ENCODE data around the gene WDR70. TPM values are rescaled to one million over a fixed set of nuclear protein-coding genes. Genes with fewer than 3 reads are reported as not detected.
"Not testable (repeated sequence)": the region's sequence is repeated elsewhere in the genome, so short reads cannot be mapped to it uniquely, and the experiment has no call there.

WDR70 gene
- total RNA-seq, 6 experiments from 2014 or later = 8.8 to 13.4 (median 11.3) TPM

DNA sequence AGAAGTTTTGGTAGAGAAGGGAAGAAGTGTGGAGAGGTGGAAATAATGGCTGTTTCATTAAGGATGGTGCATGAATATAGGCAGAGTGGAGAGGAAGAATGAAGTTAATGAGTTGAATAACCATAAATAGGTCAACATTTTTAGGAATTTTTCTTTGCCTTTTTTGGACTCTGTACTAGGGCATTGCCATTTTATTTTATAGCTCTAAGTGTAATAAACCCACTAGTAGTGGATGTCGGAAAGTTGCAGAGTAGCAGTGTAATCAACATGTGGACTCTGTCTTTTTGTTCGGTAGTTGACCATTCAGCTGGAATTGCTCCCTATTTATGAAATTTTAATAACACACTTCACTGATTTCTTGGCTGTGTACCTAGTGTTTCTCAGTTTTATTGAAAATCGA, 199.1 kb downstream of the WDR70 start:
- H3K4me1 ChIP-seq = no peaks in the 10 kb centered on the region
- H3K27ac ChIP-seq = no peak overlapping the region
- H3K36me3 ChIP-seq = no peaks in the 10 kb centered on the region
- 93% methylated on average over 3 of the region's 3 CpGs for WGBS (ENCODE audit: insufficient coverage, low coverage, low lambda C conversion rate, missing lambda C conversion rate)
- TF ChIP-seq POLR2A (IDR thresholded peaks at IDR 0.05) (no peak), CTCF (IDR thresholded peaks at IDR 0.05) (no peak)
- ATAC-seq = no peak
- DNase-seq = no peak
- H3K4me3 ChIP-seq = no peak overlapping the region
- no peaks in the 10 kb centered on the region for H3K9me3 ChIP-seq
- H3K27me3 ChIP-seq = no peaks in the 10 kb centered on the region
- intact Hi-C loops (cut with DNase I) = no loop called here

DNA sequence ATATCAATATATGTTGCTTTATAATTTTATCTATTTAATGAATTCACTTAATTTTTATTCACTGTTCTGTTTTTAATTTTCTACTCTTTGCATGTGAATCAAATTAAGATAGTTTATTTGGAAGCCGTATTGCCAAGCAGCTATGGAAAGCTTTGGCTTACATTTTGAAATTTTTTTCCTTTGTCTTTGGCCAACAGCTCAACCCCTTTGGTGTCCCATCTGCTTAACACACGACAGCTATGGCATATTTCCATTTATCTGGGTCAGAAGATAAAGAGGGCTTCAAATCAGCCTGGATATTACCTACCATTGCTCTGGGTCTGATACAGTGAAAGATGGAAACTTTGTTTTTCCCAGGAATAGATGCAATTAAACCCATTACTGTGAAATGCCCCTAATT, 201.0 kb downstream of the WDR70 start:
- Histone ChIP-seq H3K36me3 (no peaks in the 10 kb centered on the region), H3K9me3 (no peaks in the 10 kb centered on the region), H3K27ac (no peak overlapping the region), H3K4me1 (no peaks in the 10 kb centered on the region), H3K4me3 (no peak overlapping the region), H3K27me3 (no peaks in the 10 kb centered on the region)
- DNase-seq (no peak), ATAC-seq (no peak)
- WGBS (ENCODE audit: insufficient coverage, low coverage, low lambda C conversion rate, missing lambda C conversion rate) = 94% methylated on average over 2 of the region's 2 CpGs
- TF ChIP-seq POLR2A (IDR thresholded peaks at IDR 0.05) (no peak), CTCF (IDR thresholded peaks at IDR 0.05) (no peak)
- intact Hi-C loops (cut with DNase I) = no loop called here

DNA sequence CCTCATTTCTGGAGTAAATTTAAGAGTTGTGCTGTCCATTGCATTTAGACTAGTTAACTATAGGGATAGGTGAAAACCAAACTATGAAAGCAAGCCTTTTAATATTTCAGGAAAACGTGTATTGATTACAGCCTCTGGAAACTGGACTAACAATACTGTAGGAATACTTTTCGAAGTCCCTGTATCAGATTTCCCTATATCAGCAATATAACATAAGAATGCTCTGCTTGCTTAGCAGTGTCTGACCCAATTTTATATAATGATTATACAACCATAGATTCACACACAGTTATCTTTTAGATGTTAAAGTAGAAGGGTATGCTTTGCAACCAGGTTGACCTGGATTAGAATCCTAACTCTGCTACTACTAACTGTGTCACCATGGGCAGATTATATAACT, 203.1 kb downstream of the WDR70 start:
- intact Hi-C loops (cut with DNase I) = no loop called here
- 96% methylated on average over 2 of the region's 2 CpGs for WGBS (ENCODE audit: insufficient coverage, low coverage, low lambda C conversion rate, missing lambda C conversion rate)
- TF ChIP-seq CTCF (IDR thresholded peaks at IDR 0.05) = no peak
- no peak for TF ChIP-seq POLR2A (IDR thresholded peaks at IDR 0.05)
- H3K36me3 ChIP-seq = no peaks in the 10 kb centered on the region
- ATAC-seq (no peak), DNase-seq (no peak)
- no peak overlapping the region for H3K4me3 ChIP-seq
- H3K27me3 ChIP-seq = no peaks in the 10 kb centered on the region
- H3K4me1 ChIP-seq = no peaks in the 10 kb centered on the region
- H3K27ac ChIP-seq = no peak overlapping the region
- H3K9me3 ChIP-seq = no peaks in the 10 kb centered on the region

DNA sequence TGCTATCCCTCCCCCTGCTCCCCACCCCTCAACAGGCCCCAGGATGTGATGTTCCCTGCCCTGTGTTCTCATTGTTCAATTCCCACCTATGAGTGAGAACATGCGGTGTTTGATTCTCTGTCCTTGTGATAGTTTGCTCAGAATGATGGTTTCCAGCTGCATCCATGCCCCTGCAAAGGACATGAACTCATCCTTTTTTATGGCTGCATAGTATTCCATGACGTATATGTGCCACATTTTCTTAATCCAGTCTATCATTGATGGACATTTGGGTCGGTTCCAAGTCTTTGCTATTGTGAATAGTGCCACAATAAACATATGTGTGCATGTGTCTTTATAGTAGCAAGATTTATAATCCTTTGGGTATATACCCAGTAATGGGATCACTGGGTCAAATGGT, 214.2 kb downstream of the WDR70 start:
- ATAC-seq; intact Hi-C loops (cut with DNase I): not testable (repeated sequence)

GRCh38 chr5:37594864-37595263, 215.7 kb downstream of the WDR70 start:
- H3K36me3 ChIP-seq; intact Hi-C loops (cut with DNase I); H3K27me3 ChIP-seq; H3K27ac ChIP-seq; H3K4me1 ChIP-seq; H3K4me3 ChIP-seq; ATAC-seq; DNase-seq; H3K9me3 ChIP-seq: not testable (repeated sequence)
- 55% methylated on average over 2 of the region's 2 CpGs for WGBS (ENCODE audit: insufficient coverage, low coverage, low lambda C conversion rate, missing lambda C conversion rate)

More for the DNA sequence above, 214.2 kb downstream of the WDR70 start:
- H3K4me1 ChIP-seq, DNase-seq, H3K4me3 ChIP-seq, H3K27ac ChIP-seq, H3K27me3 ChIP-seq, H3K36me3 ChIP-seq, H3K9me3 ChIP-seq: not testable (repeated sequence)
- WGBS (ENCODE audit: insufficient coverage, low coverage, low lambda C conversion rate, missing lambda C conversion rate) = 97% methylated on average over 3 of the region's 3 CpGs

DNA sequence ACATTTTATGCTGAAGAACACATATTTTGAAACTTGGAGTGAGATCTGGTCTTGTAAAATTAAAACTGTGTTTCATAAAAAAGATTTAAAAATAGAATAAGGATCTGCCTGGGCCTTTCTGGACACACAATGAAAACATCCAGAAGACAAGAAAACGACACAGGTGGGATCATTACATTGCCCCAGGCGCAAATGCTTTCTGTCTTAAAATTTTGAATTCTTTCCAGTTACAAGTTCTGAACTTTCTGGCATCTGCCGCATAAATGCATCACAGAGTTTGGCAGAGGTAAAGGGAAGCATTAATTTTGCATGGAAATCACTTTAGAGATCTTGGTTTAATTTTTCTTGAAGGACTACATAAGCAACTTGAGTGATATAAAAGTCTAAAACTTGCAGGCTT, 219.6 kb downstream of the WDR70 start:
- ATAC-seq = no peak
- Histone ChIP-seq H3K9me3 (peaks cover 0 to 6% (median 0%) of the 10 kb centered on the region in 4 donors), H3K4me3 (no peak overlapping the region), H3K4me1 (no peaks in the 10 kb centered on the region), H3K27me3 (no peaks in the 10 kb centered on the region), H3K36me3 (no peaks in the 10 kb centered on the region), H3K27ac (no peak overlapping the region)
- DNase-seq = no peak
- 89% methylated on average over 3 of the region's 3 CpGs for WGBS (ENCODE audit: insufficient coverage, low coverage, low lambda C conversion rate, missing lambda C conversion rate)
- intact Hi-C loops (cut with DNase I) = no loop called here
- TF ChIP-seq CTCF (IDR thresholded peaks at IDR 0.05) (no peak), POLR2A (IDR thresholded peaks at IDR 0.05) (no peak)
